ENCODE results near the gene SNED1. TPM values are rescaled to one million over a fixed set of nuclear protein-coding genes. Genes with fewer than 3 reads are reported as not detected.
A peak's percentile ranks its signal among the peaks of the same experiment; 100 is the strongest.

Gene SNED1
- 2.8 TPM for total RNA-seq (ENCODE audit: unreplicated experiment)
- long read RNA-seq = 0 reads

- peak within 1 kb of the TSS; percentile 44 for H3K4me3 Mint-ChIP-seq (ENCODE audit: unreplicated experiment)
- H3K36me3 Mint-ChIP-seq (ENCODE audit: unreplicated experiment) = no peaks in the 10 kb centered on the region
- H3K4me1 Mint-ChIP-seq (ENCODE audit: low read depth, unreplicated experiment) = peaks cover 2% of the 10 kb centered on the region
- no peak within 1 kb of the TSS for H3K27ac Mint-ChIP-seq (ENCODE audit: unreplicated experiment)
- DNase-seq = peak; percentile 86
- H3K9me3 Mint-ChIP-seq (ENCODE audit: unreplicated experiment) = peaks cover 3% of the 10 kb centered on the region
- TF ChIP-seq CTCF (IDR thresholded peaks at IDR 0.05; ENCODE audit: partially characterized antibody, unreplicated experiment) = no peak
- H3K27me3 Mint-ChIP-seq (ENCODE audit: unreplicated experiment) = peaks cover 11% of the 10 kb centered on the region
These were observed at the start of gene SNED1 for GRCh38 chr2:240997856-240998705. SNED1 (plus strand) TSS chr2:240998618; CDS start chr2:240998838, 220 bp downstream.

GRCh38 chr2:240948905-240949790 lies 49.3 kb upstream of the SNED1 start:
- TF ChIP-seq CTCF (IDR thresholded peaks at IDR 0.05; ENCODE audit: partially characterized antibody, unreplicated experiment) = no peak
- Mint-ChIP-seq H3K4me3 (ENCODE audit: unreplicated experiment) (no peak overlapping the region), H3K9me3 (ENCODE audit: unreplicated experiment) (peaks cover 5% of the 10 kb centered on the region)

GRCh38 chr2:240949791-240950705 lies 48.4 kb upstream of the SNED1 start:
- no peaks in the 10 kb centered on the region for H3K36me3 Mint-ChIP-seq (ENCODE audit: unreplicated experiment)
- H3K27ac Mint-ChIP-seq (ENCODE audit: unreplicated experiment) = no peak overlapping the region
- TF ChIP-seq CTCF (IDR thresholded peaks at IDR 0.05; ENCODE audit: partially characterized antibody, unreplicated experiment) = no peak
- no peak overlapping the region for H3K4me3 Mint-ChIP-seq (ENCODE audit: unreplicated experiment)
- H3K4me1 Mint-ChIP-seq (ENCODE audit: low read depth, unreplicated experiment) = peaks cover 2% of the 10 kb centered on the region
- H3K9me3 Mint-ChIP-seq (ENCODE audit: unreplicated experiment) = peaks cover 5% of the 10 kb centered on the region
- no peak for DNase-seq
- peaks cover 4% of the 10 kb centered on the region for H3K27me3 Mint-ChIP-seq (ENCODE audit: unreplicated experiment)

More at GRCh38 chr2:240948905-240949790, 49.3 kb upstream of the SNED1 start:
- Mint-ChIP-seq H3K36me3 (ENCODE audit: unreplicated experiment) (no peaks in the 10 kb centered on the region), H3K27ac (ENCODE audit: unreplicated experiment) (no peak overlapping the region), H3K4me1 (ENCODE audit: low read depth, unreplicated experiment) (peaks cover 2% of the 10 kb centered on the region), H3K27me3 (ENCODE audit: unreplicated experiment) (peaks cover 4% of the 10 kb centered on the region)
- DNase-seq = no peak

GRCh38 chr2:240951045-240951594 lies 47.3 kb upstream of the SNED1 start:
- Mint-ChIP-seq H3K36me3 (ENCODE audit: unreplicated experiment) (no peaks in the 10 kb centered on the region), H3K9me3 (ENCODE audit: unreplicated experiment) (peaks cover 1% of the 10 kb centered on the region), H3K27me3 (ENCODE audit: unreplicated experiment) (peaks cover 4% of the 10 kb centered on the region), H3K27ac (ENCODE audit: unreplicated experiment) (no peak overlapping the region), H3K4me1 (ENCODE audit: low read depth, unreplicated experiment) (peaks cover under 1% of the 10 kb centered on the region), H3K4me3 (ENCODE audit: unreplicated experiment) (no peak overlapping the region)
- DNase-seq = no peak
- no peak for TF ChIP-seq CTCF (IDR thresholded peaks at IDR 0.05; ENCODE audit: partially characterized antibody, unreplicated experiment)

Measured in glutamatergic neuron (in vitro differentiated cells).